Spinal cord (tissue), 10 donors: ENCODE data around the gene FOXB1. TPM values are rescaled to one million over a fixed set of nuclear protein-coding genes. Genes with fewer than 3 reads are reported as not detected.

ENCODE experiments used
- DNase-seq, 6 donors: peaks; one replicate each; pipeline versions ENCODE4 v3.0.0 to v3.0.0-alpha.2; 2013 to 2015; ENCODE audit warnings: low spot score in 6 of 6, low read depth in 4 of 6
- H3K27ac ChIP-seq: one replicate; pipeline ENCODE4 v1.5.1; 2013; ENCODE audit warnings: low read depth, low read length, control low read depth
- H3K27me3 ChIP-seq: one replicate; pipeline ENCODE4 v1.6.1; 2013; ENCODE audit warnings: low read length; ENCODE audit not compliant: control insufficient read depth, insufficient read depth
- H3K36me3 ChIP-seq: one replicate; pipeline ENCODE4 v1.6.1; 2013; ENCODE audit warnings: low read length; ENCODE audit not compliant: control insufficient read depth, insufficient read depth
- H3K4me1 ChIP-seq: one replicate; pipeline ENCODE4 v1.6.1; 2013; ENCODE audit warnings: low read length; ENCODE audit not compliant: control insufficient read depth, insufficient read depth
- H3K4me3 ChIP-seq: one replicate; pipeline ENCODE4 v1.5.1; 2013; ENCODE audit warnings: low read depth, low read length, control low read depth
- H3K9me3 ChIP-seq: one replicate; pipeline ENCODE4 v1.6.1; 2013; ENCODE audit warnings: low read length; ENCODE audit not compliant: control insufficient read depth, insufficient read depth
- WGBS: methylation state at CpG from one replicate; pipeline ENCODE4 v1.1.5; 2013; ENCODE audit warnings: missing lambda C conversion rate; ENCODE audit not compliant: insufficient coverage; 5-methylcytosine and 5-hydroxymethylcytosine counted together
- polyA plus RNA-seq, 2 donors: library from polyadenylated mRNA; unstranded; fragments of 120-200 nt; gene quantifications; one replicate each; pipeline ENCODE4 v1.2.1, GENCODE V29; 2013; ENCODE audit not compliant: insufficient read length in 2 of 2
- total RNA-seq, 2 donors: library from RNA; depleted of rRNA in 1 of 2; stranded (reverse); fragments of 120-200 nt in 1 of 2; fragments of >200 nt in 1 of 2; gene quantifications; one replicate each; pipeline versions ENCODE4 v1.2.3 to v1.2.4, GENCODE V29; 2013 to 2014
- donor health status: healthy.

Gene FOXB1
- total and polyA plus RNA-seq, 4 donors = 2.0 to 13.5 (median 6.9) TPM

GRCh38 chr15:59976480-59977271, 27.4 kb upstream of the FOXB1 start:
- WGBS = 98% methylated on average over 5 of the region's 6 CpGs
- Histone ChIP-seq H3K36me3 (no peaks in the 10 kb centered on the region), H3K27me3 (no peaks in the 10 kb centered on the region), H3K9me3 (no peaks in the 10 kb centered on the region), H3K27ac (no peak overlapping the region), H3K4me3 (no peak overlapping the region), H3K4me1 (no peaks in the 10 kb centered on the region)
- DNase-seq = no peak

DNA sequence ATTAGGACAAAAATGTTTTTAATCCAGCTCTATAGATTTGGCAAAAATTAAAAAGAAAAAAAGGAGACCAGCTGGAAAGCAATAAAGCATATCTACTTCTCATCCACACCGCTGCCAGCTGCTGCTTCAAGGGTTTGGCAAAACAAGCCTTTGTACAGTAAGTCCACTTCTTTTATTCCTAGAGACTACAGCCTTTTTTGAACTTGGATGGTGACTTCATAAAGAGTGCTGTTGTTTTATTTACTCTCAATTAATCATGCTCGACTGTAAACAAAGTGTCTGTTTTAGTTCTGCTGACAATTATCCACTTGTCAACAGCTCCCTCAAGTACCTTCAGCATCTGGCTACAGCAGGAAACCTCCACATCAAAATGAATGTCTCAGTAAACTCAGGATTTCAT, 12.3 kb upstream of the FOXB1 start:
- Histone ChIP-seq H3K4me1 (peaks cover 16% of the 10 kb centered on the region), H3K4me3 (no peak overlapping the region), H3K27me3 (peaks cover 64% of the 10 kb centered on the region), H3K36me3 (peaks cover 4% of the 10 kb centered on the region), H3K27ac (no peak overlapping the region), H3K9me3 (no peaks in the 10 kb centered on the region)
- WGBS = 43% methylated on average over 1 of the region's 2 CpGs
- peak in 2 of 6 donors; percentile 44 to 67 for DNase-seq

DNA sequence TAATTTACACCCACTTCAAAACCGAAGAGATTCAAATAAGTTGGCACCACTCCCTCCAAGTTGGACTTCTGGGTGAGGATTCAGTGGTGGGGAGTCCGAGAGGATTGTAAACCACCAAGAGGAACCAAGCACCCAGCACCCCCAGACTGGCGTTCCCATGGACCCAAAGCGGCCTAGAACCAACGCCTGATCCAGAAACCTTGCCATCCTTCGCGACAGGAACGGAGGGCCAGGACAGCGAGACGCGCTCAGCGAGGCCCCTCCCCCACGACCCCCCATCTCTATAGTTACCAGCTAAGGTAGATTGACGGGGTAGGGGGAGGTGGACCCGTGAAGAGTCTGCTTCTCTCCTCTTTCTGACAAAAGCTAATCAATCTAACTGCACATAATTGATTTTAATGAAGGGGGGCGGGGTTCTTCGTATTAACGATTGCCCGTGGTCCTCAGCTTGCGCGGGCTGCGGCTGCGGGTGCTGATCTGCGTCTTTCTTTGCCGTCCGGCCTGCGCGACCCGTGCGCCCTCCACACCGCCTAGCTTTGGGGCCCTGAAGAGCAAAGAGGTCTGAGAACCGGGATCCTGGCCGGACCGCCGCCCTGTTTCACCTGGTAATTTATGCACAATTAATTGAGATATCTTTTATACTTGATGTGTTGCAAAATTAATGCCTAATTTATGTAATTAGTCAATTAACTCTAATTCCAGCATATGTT, 10.9 kb upstream of the FOXB1 start:
- Histone ChIP-seq H3K36me3 (peaks cover 4% of the 10 kb centered on the region), H3K4me3 (no peak overlapping the region), H3K27ac (no peak overlapping the region), H3K27me3 (peaks cover 77% of the 10 kb centered on the region), H3K9me3 (no peaks in the 10 kb centered on the region), H3K4me1 (peaks cover 21% of the 10 kb centered on the region)
- no peak for DNase-seq
- WGBS = 45% methylated on average over 11 of the region's 35 CpGs

DNA sequence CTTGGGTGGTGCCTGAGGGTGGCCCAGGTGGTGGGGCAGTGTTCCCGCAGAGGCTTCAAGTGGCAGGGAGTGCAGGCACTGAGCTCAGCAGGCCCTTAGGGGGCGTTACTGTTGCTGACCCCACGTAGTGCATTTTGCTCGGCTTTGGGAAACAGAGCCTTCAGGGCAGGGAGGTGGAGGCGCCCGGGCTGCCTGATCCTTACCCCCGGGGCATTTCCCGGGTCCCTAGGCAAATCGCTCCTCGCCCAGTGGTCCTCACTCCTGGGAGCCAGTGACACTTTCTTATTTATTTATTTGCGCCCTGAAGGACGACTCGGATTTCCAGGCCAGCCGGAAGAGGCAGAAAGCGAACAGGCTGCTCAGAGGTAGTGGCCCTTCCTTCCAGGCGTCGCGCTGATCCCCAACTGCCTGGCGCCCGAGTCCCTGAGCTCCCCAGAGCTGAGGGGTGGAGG, 10.1 kb upstream of the FOXB1 start:
- H3K4me3 ChIP-seq = no peak overlapping the region
- no peaks in the 10 kb centered on the region for H3K9me3 ChIP-seq
- WGBS = 14% methylated on average over 19 of the region's 20 CpGs
- peaks cover 23% of the 10 kb centered on the region for H3K4me1 ChIP-seq
- H3K27ac ChIP-seq = no peak overlapping the region
- peak in 2 of 6 donors; percentile 7 to 9 for DNase-seq
- peaks cover 4% of the 10 kb centered on the region for H3K36me3 ChIP-seq
- H3K27me3 ChIP-seq = peaks cover 85% of the 10 kb centered on the region

- no peaks in the 10 kb centered on the region for H3K9me3 ChIP-seq
- no peak overlapping the region for H3K4me3 ChIP-seq
- peaks cover 91% of the 10 kb centered on the region for H3K27me3 ChIP-seq
- peak in 1 of 6 donors; percentile 57 for DNase-seq
- H3K36me3 ChIP-seq = peaks cover 4% of the 10 kb centered on the region
- WGBS = 3% methylated on average over 3 of the region's 8 CpGs
- H3K27ac ChIP-seq = no peak overlapping the region
- peaks cover 27% of the 10 kb centered on the region for H3K4me1 ChIP-seq
Observed at GRCh38 chr15:59994526-59994887, 9.6 kb upstream of the FOXB1 start.

GRCh38 chr15:59994888-59995557, 9.1 kb upstream of the FOXB1 start:
- no peak overlapping the region for H3K4me3 ChIP-seq
- peaks cover 32% of the 10 kb centered on the region for H3K4me1 ChIP-seq
- peaks cover 96% of the 10 kb centered on the region for H3K27me3 ChIP-seq
- peaks cover 4% of the 10 kb centered on the region for H3K36me3 ChIP-seq
- DNase-seq = peak in 1 of 6 donors; percentile 51
- no peak overlapping the region for H3K27ac ChIP-seq
- 13% methylated on average over 41 of the region's 41 CpGs for WGBS
- H3K9me3 ChIP-seq = no peaks in the 10 kb centered on the region

- 40% methylated on average over 12 of the region's 24 CpGs for WGBS
- Histone ChIP-seq H3K36me3 (peaks cover 4% of the 10 kb centered on the region), H3K4me3 (no peak overlapping the region), H3K27me3 (peaks cover 98% of the 10 kb centered on the region), H3K9me3 (no peaks in the 10 kb centered on the region), H3K27ac (no peak overlapping the region), H3K4me1 (peaks cover 37% of the 10 kb centered on the region)
- DNase-seq = peak in 2 of 6 donors; percentile 35 to 66
Observed at GRCh38 chr15:59995568-59996297, 8.4 kb upstream of the FOXB1 start.

- 26% methylated on average over 20 of the region's 27 CpGs for WGBS
- peak overlapping the region; percentile 4 for H3K4me3 ChIP-seq
- H3K4me1 ChIP-seq = peaks cover 37% of the 10 kb centered on the region
- peaks cover 4% of the 10 kb centered on the region for H3K36me3 ChIP-seq
- H3K27ac ChIP-seq = no peak overlapping the region
- peak in 2 of 6 donors; percentile 40 to 45 for DNase-seq
- peaks cover 100% of the 10 kb centered on the region for H3K27me3 ChIP-seq
- H3K9me3 ChIP-seq = no peaks in the 10 kb centered on the region
Observed at GRCh38 chr15:59996298-59997041, 7.6 kb upstream of the FOXB1 start.
